HG03159 (cell line): Measurements from ENCODE around the gene LRRC32.

Source experiments
- ATAC-seq: cut with Tn5 transposase; IDR thresholded peaks from one replicate; pipeline ENCODE4 v1.9.1; 2021; ENCODE audit warnings: mild to moderate bottlenecking, moderate library complexity; ENCODE audit not compliant: unreplicated experiment

The LRRC32 gene

GRCh38 chr11:76699451-76700091, 29.0 kb upstream of the LRRC32 start:
- ATAC-seq: no peak

- ATAC-seq: no peak
Measured at GRCh38 chr11:76698321-76699043, 27.9 kb upstream of the LRRC32 start.

GRCh38 chr11:76696756-76697155, 26.2 kb upstream of the LRRC32 start:
- no peak for ATAC-seq

DNA sequence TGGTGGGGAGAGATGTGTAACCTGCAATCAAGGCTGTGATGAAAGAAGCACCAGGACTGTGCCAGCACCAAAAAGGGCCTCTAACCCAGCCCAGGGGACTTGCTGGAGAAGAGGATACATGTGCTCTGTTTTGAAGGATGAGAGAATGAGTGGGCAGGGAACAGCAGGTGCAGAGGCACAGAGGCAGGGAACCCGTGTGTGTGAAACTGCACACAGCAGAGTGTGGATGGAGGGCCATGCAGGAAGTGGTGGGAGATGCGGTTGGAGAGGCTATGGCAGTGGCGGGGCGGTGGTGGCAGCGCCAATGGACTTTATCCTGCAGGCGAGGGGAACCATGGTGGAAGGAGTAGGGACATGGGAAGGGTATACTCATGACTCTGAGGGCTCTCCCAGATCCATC, 25.2 kb upstream of the LRRC32 start:
- ATAC-seq: no peak

DNA sequence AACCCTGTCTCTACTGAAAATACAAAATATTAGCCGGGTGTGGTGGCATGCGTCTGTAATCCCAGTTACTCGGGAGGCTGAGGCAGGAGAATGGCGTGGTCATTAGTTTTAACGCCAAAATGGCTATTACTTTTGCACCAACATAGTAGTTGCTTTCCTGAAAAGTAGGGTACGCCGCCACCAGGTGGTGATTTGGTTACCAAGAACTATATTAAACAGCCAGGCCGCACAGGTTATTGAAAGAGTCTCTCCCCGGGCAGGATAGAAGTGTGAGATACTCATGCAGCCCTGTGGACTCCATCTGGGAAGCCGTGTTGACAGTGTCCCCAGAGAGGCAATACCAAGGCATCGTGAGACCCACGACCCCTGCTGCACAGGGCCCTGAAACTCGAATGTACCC, 24.6 kb upstream of the LRRC32 start:
- no peak for ATAC-seq

- no peak for ATAC-seq
Measured at GRCh38 chr11:76694664-76695063, 24.1 kb upstream of the LRRC32 start.

DNA sequence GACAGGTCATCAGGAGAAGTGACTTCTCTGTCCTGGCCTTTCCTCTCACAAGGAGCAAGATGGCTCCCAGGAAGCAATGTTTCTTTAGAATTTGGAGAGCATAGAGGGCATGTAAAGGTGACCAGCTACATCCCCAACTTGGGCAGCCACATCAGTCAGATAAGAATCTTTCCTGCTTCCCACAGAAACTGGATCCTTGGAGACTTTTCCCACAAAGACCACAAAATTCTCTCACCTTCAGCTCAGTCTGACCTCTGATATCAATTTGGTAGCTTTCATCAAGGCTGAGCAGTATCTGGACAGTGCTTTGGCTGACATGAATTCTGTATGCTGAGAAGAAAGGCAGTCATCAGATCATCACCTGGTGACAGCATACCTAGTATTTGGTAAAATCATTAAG, 23.3 kb upstream of the LRRC32 start:
- no peak for ATAC-seq

DNA sequence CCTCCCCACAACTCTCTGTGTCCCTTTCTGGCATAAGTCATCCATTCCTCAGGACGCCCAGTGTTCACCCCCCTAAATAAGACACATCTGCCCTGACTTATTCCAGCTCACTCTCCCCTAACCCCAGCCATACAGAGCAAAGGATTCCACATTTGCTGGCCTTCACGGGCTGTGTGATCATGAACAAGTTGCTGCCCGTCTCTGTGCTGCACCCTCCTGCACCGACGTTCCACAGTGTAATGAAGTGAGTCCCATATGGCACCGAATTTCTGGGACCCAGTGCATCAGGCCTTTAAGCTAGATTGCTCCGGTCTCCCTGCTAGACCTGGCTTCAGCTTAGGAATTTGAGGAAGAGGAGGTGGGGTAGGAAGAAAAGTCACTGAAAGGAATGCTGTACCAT, 22.4 kb upstream of the LRRC32 start:
- no peak for ATAC-seq

GRCh38 chr11:76691655-76692054, 21.1 kb upstream of the LRRC32 start:
- ATAC-seq: no peak

DNA sequence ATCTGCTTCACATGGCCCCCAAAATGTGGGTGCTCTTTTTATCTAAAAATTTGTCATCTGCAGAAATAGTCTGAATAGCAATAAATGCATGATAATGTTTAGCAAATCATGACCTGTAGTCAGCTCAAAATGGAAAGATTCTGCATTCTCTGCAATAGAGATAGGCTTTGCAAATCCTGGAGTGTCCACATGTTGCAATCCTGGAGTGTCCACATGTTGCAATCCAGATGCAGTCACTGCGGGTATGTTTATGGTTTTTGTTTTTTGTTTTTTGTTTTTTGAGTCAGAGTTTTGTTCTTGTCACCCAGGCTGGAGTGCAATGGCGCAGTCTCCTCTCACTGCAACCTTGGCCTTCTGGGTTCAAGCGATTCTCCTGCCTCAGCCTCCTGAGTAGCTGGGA, 20.2 kb upstream of the LRRC32 start:
- ATAC-seq: no peak

GRCh38 chr11:76689313-76690260, 19.0 kb upstream of the LRRC32 start:
- no peak for ATAC-seq

DNA sequence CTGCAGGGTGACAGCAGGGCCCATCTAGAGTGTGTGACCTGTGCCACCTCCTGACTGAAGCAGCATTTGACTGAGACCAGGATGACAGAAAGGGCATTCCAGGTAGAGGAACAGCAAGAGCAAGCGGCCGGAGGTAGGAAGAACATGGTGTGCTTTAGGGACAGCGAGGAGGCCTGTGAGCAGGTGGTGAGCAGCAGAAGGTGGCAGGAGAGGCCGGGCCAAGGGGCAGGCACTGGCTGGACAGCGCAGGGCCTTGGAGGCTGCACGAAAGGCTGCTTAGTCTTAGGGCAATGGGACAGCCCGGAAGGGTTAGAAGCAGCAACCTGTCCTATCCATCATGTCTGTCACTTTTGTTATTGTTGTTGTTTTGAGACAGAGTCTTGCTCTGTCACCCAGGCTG, 17.6 kb upstream of the LRRC32 start:
- no peak for ATAC-seq

DNA sequence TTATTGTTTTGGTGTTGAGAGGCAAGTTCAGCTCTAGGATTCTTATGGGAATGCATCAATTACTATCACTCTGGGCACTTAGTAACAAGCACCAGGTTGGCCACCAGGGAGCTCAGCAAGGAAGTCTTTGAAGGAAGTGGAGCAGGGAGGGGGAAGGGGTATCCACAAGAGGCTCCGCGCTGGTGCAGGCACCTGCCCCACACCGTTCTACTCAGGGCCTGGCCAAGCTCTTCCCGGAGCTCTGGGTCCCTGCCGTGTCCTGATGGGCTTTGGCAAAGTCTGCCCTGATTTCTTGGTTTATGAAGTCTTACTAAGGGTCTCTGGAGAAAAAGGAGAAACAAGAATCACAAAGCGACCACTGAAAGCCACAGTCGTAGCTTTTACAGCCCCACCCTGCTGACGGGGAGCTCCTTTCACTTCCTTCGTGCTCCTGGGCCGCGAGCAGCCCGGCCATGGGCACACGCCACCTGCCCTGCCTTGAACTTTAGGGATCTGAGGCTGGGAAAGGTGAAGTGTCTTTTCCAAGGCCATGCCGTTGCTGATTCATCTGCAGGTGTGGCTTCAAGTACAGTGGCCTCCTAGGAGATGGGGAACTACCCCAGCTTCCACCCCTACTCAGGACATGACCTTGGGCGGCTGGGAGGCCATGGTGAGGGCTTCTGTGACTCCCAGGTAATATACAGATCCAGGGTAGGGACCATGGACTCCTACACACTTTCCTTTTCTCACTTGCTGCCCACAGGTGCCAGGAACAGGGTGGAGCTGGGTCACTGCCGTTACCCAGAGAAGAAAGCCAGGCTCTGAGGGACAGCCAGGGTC, 15.9 kb upstream of the LRRC32 start:
- peak; percentile 68 for ATAC-seq

DNA sequence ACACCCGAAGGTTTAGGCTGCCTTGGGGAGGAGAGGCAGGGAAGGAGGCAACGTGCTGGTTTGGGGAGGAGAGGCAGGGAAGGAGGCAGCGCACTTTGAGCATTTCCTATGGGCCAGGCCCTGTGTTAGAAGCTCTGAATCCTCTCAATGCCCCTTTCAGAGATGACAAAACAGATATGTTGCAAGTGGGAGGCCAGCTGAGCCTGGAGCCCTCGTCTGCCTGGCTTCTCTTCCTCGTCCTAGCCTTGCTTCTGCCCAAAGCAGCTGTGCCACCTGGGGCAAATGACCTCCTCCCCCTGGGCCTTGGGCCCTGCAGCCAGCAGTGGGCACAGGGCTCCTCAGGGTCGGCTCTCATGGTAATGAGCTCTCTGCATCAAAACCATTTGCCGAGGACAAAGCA, 15.3 kb upstream of the LRRC32 start:
- no peak for ATAC-seq

DNA sequence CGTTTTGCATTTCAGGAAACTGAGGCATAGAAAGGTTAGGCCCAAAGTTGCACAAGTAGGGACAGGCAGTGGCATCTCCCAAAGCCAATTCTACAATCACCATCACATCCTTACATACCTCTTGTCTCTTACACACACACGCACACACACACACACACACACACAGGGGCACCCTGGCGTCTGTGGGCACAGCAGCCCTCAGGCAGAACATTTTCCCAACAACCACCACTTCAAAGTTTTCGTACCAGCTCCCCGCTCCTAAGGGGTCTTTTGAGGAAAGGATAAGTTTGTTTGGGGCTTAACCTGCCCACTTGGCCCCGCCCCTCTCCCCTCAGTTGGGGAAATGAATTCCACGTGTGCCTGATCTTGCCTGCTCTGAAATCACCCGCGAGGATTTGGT, 14.7 kb upstream of the LRRC32 start:
- no peak for ATAC-seq

DNA sequence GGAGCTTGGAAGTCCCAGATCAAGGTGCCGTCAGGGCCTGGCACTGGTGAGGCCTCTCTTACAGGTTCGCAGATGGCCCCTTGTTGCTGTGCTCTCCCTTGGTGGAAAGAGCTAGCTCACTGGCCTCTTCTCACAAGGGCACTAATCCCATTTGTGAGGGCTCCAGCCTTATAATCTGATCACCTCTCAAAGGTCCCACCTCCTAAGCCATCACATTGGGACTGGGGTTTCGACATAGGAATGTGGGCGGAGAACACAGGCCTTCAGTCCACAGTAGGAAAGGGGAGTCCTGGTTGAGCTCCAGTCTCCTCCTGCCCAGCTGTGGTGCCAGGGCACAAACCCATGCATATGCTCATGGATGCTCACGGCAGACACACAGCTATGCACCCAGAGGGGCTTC, 14.0 kb upstream of the LRRC32 start:
- ATAC-seq: no peak

- ATAC-seq: no peak
Measured at GRCh38 chr11:76683161-76684095, 12.9 kb upstream of the LRRC32 start.

DNA sequence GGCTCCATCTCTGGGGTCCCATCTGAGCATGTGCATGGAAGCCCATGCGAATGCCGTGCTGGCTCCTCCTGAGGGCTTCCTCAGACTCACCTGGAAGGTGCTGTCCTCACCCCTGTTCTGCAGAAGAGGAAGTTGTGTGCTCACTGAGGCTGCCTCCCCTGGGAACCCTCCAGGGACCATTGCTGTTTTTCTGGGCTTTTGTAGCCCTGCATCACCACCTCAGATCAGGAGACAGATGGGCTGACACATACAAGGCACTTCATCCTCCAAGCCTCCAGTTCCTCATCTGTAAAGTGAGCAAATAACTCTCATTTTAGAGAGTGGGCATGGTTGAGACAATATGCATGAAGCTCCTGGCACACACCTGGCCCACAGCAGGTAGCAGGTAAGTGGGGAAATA, 12.1 kb upstream of the LRRC32 start:
- ATAC-seq: no peak

DNA sequence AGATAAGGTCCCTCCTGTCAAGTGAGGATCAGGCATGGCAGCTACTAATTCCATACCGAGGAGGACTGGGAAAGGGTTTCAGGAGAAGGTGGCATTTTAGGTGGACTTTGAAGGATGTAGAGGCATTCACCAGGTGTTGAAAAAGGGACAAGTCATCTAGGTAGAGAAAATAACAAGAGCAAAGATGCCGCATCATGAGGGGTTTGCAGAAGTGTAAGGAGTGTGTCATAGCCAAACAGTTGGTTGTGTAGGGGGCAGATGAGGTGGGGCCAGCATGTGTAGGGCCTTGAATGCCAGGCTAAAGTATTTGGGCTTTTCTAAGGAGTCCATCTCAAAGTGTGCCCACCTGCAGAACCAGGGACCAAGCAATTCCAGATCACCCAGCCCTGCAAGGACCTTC, 11.6 kb upstream of the LRRC32 start:
- ATAC-seq: no peak
